8988T (cell line): Measurements from ENCODE around the gene GLIS1.
"Not testable (repeated sequence)": the region's sequence is repeated elsewhere in the genome, so short reads cannot be mapped to it uniquely, and the experiment has no call there.

Experiments used
- DNase-seq: peaks from one replicate; pipeline ENCODE4 v3.0.0; 2011

GLIS1 gene

GRCh38 chr1:53739109-53739681 lies at the start of gene GLIS1:
GLIS1 (minus strand) TSS chr1:53739164; CDS start chr1:53738064, 1,100 bp downstream.
- DNase-seq = peak; percentile 95

- DNase-seq = no peak
These were observed 48.7 kb upstream of the GLIS1 start for GRCh38 chr1:53787655-53788054.

GRCh38 chr1:53783056-53783455 lies 44.1 kb upstream of the GLIS1 start:
- no peak for DNase-seq

- DNase-seq = no peak
These were observed 42.7 kb upstream of the GLIS1 start for GRCh38 chr1:53781654-53782053.

- DNase-seq = no peak
These were observed 38.3 kb upstream of the GLIS1 start for GRCh38 chr1:53777272-53777671.

- no peak for DNase-seq
These were observed 32.7 kb upstream of the GLIS1 start for GRCh38 chr1:53771648-53772047.

- no peak for DNase-seq
These were observed 30.8 kb upstream of the GLIS1 start for GRCh38 chr1:53769780-53770179.

- DNase-seq = no peak
These were observed 30.2 kb upstream of the GLIS1 start for GRCh38 chr1:53769184-53769583.

GRCh38 chr1:53766831-53767405 lies 28.0 kb upstream of the GLIS1 start:
- no peak for DNase-seq

GRCh38 chr1:53766194-53766742 lies 27.3 kb upstream of the GLIS1 start:
- DNase-seq = no peak

GRCh38 chr1:53765657-53766056 lies 26.7 kb upstream of the GLIS1 start:
- DNase-seq = no peak

GRCh38 chr1:53763911-53764310 lies 24.9 kb upstream of the GLIS1 start:
- no peak for DNase-seq

- no peak for DNase-seq
These were observed 24.5 kb upstream of the GLIS1 start for GRCh38 chr1:53763461-53763860.

- not testable (repeated sequence) for DNase-seq
These were observed 21.5 kb upstream of the GLIS1 start for GRCh38 chr1:53760497-53760896.

GRCh38 chr1:53755874-53756273 lies 16.9 kb upstream of the GLIS1 start:
- no peak for DNase-seq

- no peak for DNase-seq
These were observed 15.7 kb upstream of the GLIS1 start for GRCh38 chr1:53754484-53755312.

GRCh38 chr1:53752281-53752680 lies 13.3 kb upstream of the GLIS1 start:
- DNase-seq = no peak

- no peak for DNase-seq
These were observed 8.9 kb upstream of the GLIS1 start for GRCh38 chr1:53747841-53748240.

GRCh38 chr1:53740621-53741105 lies 1.7 kb upstream of the GLIS1 start:
- no peak for DNase-seq

GRCh38 chr1:53738205-53739108 lies 507 bp downstream of the GLIS1 start:
- DNase-seq = no peak

- DNase-seq = no peak
These were observed 1.2 kb downstream of the GLIS1 start for GRCh38 chr1:53737648-53738204.

- no peak for DNase-seq
These were observed 2.7 kb downstream of the GLIS1 start for GRCh38 chr1:53736290-53736689.
